Thoracic aorta (tissue), 2 donors: ENCODE data around the gene CD37. TPM values are rescaled to one million over a fixed set of nuclear protein-coding genes. Genes with fewer than 3 reads are reported as not detected.

Source experiments
- ATAC-seq: fragments of 150-250 bp; one replicate; pipeline ENCODE4 v1.8.0; 2017; ENCODE audit warnings: low read depth; ENCODE audit not compliant: insufficient number of reproducible peaks, low FRiP score
- DNase-seq: peaks from one replicate; pipeline ENCODE4 v3.0.0-alpha.2; 2020; ENCODE audit warnings: low spot score
- H3K27ac ChIP-seq, 2 donors: fragments of 200-600 bp; sonication (generic); 1 replicate in 1 of 2; 2 replicates in 1 of 2; pipeline ENCODE4 v1.5.1; 2016; ENCODE audit warnings: mild to moderate bottlenecking in 2 of 2, moderate library complexity in 2 of 2
- H3K27me3 ChIP-seq: fragments of 200-600 bp; sonication (generic); replicated peaks from 2 replicates; pipeline ENCODE4 v1.6.0; 2016; ENCODE audit warnings: mild to moderate bottlenecking; ENCODE audit not compliant: insufficient read depth
- H3K36me3 ChIP-seq: fragments of 200-600 bp; sonication (generic); one replicate; pipeline ENCODE4 v1.5.1; 2016
- H3K4me1 ChIP-seq, 2 donors: fragments of 200-600 bp; sonication (generic); 1 replicate in 1 of 2; 2 replicates in 1 of 2; pipeline versions ENCODE4 v1.5.1 to v1.6.0; 2016; ENCODE audit warnings: low read depth in 2 of 2, mild to moderate bottlenecking in 1 of 2; ENCODE audit not compliant: control insufficient read depth in 1 of 2
- H3K4me3 ChIP-seq: fragments of 200-600 bp; sonication (generic); 2 replicates; pipeline ENCODE4 v1.5.1; 2016; ENCODE audit warnings: mild to moderate bottlenecking
- H3K9me3 ChIP-seq: fragments of 200-600 bp; sonication (generic); 2 replicates; pipeline ENCODE4 v1.5.1; 2016
- CTCF ChIP-seq: fragments of 200-600 bp; sonication (generic); IDR thresholded peaks from one replicate; pipeline ENCODE4 v1.5.1; 2019; ENCODE audit warnings: antibody characterized with exemption
- total RNA-seq, 2 donors: library from RNA; depleted of rRNA; stranded (reverse); fragments of >200 nt; gene quantifications; one replicate each; pipeline versions ENCODE4 v1.1.0 to v1.2.3, GENCODE V29; 2016

CD37 gene
- total RNA-seq, 2 donors from 2014 or later = 29.8 to 33.0 TPM

GRCh38 chr19:49333418-49333805 is 1.8 kb upstream of the CD37 start:
- no peaks in the 10 kb centered on the region for H3K27me3 ChIP-seq
- no peak for TF ChIP-seq CTCF
- no peak overlapping the region for H3K27ac ChIP-seq
- ATAC-seq (no peak), DNase-seq (no peak)
- no peak overlapping the region for H3K4me3 ChIP-seq
- no peaks in the 10 kb centered on the region for H3K9me3 ChIP-seq
- no peaks in the 10 kb centered on the region for H3K36me3 ChIP-seq
- peaks cover 0 to 3% of the 10 kb centered on the region in 2 donors for H3K4me1 ChIP-seq

- ATAC-seq = no peak
- DNase-seq = no peak
- H3K27me3 ChIP-seq = no peaks in the 10 kb centered on the region
- H3K36me3 ChIP-seq = no peaks in the 10 kb centered on the region
- H3K9me3 ChIP-seq = no peaks in the 10 kb centered on the region
- H3K4me1 ChIP-seq = peaks cover 0 to 7% of the 10 kb centered on the region in 2 donors
- H3K4me3 ChIP-seq = no peak overlapping the region
- TF ChIP-seq CTCF = no peak
- H3K27ac ChIP-seq = no peak overlapping the region
These were observed 1.4 kb upstream of the CD37 start for GRCh38 chr19:49333811-49334288.

- Histone ChIP-seq H3K4me3 (peak overlapping the region; percentile 66), H3K4me1 (peaks cover 5 to 22% of the 10 kb centered on the region in 2 donors), H3K27ac (no peak overlapping the region), H3K27me3 (no peaks in the 10 kb centered on the region), H3K9me3 (no peaks in the 10 kb centered on the region), H3K36me3 (no peaks in the 10 kb centered on the region)
- ATAC-seq = no peak
- TF ChIP-seq CTCF = no peak
- DNase-seq = no peak
These were observed 727 bp downstream of the CD37 start for GRCh38 chr19:49335784-49336481.

GRCh38 chr19:49336482-49337266 is 1.5 kb downstream of the CD37 start:
- Histone ChIP-seq H3K36me3 (peaks cover 6% of the 10 kb centered on the region), H3K27ac (no peak overlapping the region), H3K27me3 (no peaks in the 10 kb centered on the region), H3K4me3 (no peak overlapping the region), H3K9me3 (no peaks in the 10 kb centered on the region), H3K4me1 (peaks cover 5 to 22% of the 10 kb centered on the region in 2 donors)
- TF ChIP-seq CTCF = no peak
- DNase-seq (no peak), ATAC-seq (no peak)

GRCh38 chr19:49337267-49338022 is 2.2 kb downstream of the CD37 start:
- peaks cover 14% of the 10 kb centered on the region for H3K36me3 ChIP-seq
- no peak overlapping the region for H3K27ac ChIP-seq
- no peak overlapping the region for H3K4me3 ChIP-seq
- peaks cover 5 to 22% of the 10 kb centered on the region in 2 donors for H3K4me1 ChIP-seq
- H3K9me3 ChIP-seq = no peaks in the 10 kb centered on the region
- TF ChIP-seq CTCF = no peak
- no peaks in the 10 kb centered on the region for H3K27me3 ChIP-seq
- ATAC-seq (no peak), DNase-seq (no peak)
